Kidney epithelial cell (primary cell): ENCODE measurements around the gene ATXN1. TPM values are rescaled to one million over a fixed set of nuclear protein-coding genes. Genes with fewer than 3 reads are reported as not detected.
A peak's percentile ranks its signal among the peaks of the same experiment; 100 is the strongest.

Experiments used
- DNase-seq: peaks from one replicate; pipeline ENCODE4 v3.0.0-alpha.2; 2010; ENCODE audit warnings: low read depth
- H3K27me3 ChIP-seq: 2 replicates; pipeline ENCODE4 v1.6.0; 2011; ENCODE audit warnings: low read length; ENCODE audit not compliant: control insufficient read depth, insufficient read depth
- H3K36me3 ChIP-seq: 2 replicates; pipeline ENCODE4 v1.5.1; 2011; ENCODE audit warnings: low read length; ENCODE audit not compliant: control insufficient read depth, insufficient read depth
- H3K4me3 ChIP-seq: 2 replicates; pipeline ENCODE4 v1.5.1; 2011; ENCODE audit warnings: low read depth, mild to moderate bottlenecking, control low read depth, low read length
- total RNA-seq: library from RNA; depleted of rRNA; stranded (reverse); fragments of >200 nt; gene quantifications from 2 replicates; pipeline ENCODE4 v1.2.3, GENCODE V29; 2015
- TF ChIP-seq, protein P1 (sequence below): IDR thresholded peaks from 2 replicates; pipeline ENCODE4 v1.5.1; 2011; ENCODE audit warnings: mild to moderate bottlenecking, moderate library complexity, low read length, control low read depth, inconsistent platforms; ENCODE audit not compliant: insufficient read depth, poor library complexity, severe bottlenecking

ATXN1 gene
- total RNA-seq, 1 donor from 2014 or later: 12.5 TPM

- Histone ChIP-seq H3K36me3 (no peaks in the 10 kb centered on the region), H3K27me3 (no peaks in the 10 kb centered on the region), H3K4me3 (no peak overlapping the region)
- no peak for DNase-seq
- TF ChIP-seq, protein P1, sequence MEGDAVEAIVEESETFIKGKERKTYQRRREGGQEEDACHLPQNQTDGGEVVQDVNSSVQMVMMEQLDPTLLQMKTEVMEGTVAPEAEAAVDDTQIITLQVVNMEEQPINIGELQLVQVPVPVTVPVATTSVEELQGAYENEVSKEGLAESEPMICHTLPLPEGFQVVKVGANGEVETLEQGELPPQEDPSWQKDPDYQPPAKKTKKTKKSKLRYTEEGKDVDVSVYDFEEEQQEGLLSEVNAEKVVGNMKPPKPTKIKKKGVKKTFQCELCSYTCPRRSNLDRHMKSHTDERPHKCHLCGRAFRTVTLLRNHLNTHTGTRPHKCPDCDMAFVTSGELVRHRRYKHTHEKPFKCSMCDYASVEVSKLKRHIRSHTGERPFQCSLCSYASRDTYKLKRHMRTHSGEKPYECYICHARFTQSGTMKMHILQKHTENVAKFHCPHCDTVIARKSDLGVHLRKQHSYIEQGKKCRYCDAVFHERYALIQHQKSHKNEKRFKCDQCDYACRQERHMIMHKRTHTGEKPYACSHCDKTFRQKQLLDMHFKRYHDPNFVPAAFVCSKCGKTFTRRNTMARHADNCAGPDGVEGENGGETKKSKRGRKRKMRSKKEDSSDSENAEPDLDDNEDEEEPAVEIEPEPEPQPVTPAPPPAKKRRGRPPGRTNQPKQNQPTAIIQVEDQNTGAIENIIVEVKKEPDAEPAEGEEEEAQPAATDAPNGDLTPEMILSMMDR: no peak
Observed at GRCh38 chr6:16687045-16687444, 74.2 kb downstream of the ATXN1 start.

GRCh38 chr6:16684896-16685554, 76.2 kb downstream of the ATXN1 start:
- TF ChIP-seq, protein P1: no peak
- peak; percentile 88 for DNase-seq
- Histone ChIP-seq H3K36me3 (no peaks in the 10 kb centered on the region), H3K27me3 (no peaks in the 10 kb centered on the region), H3K4me3 (no peak overlapping the region)

GRCh38 chr6:16684195-16684689, 77.0 kb downstream of the ATXN1 start:
- no peak for DNase-seq
- Histone ChIP-seq H3K4me3 (no peak overlapping the region), H3K27me3 (no peaks in the 10 kb centered on the region), H3K36me3 (no peaks in the 10 kb centered on the region)
- TF ChIP-seq, protein P1: no peak

- DNase-seq: peak; percentile 81
- Histone ChIP-seq H3K4me3 (no peak overlapping the region), H3K36me3 (no peaks in the 10 kb centered on the region), H3K27me3 (no peaks in the 10 kb centered on the region)
- TF ChIP-seq, protein P1: no peak
Observed at GRCh38 chr6:16683641-16684194, 77.5 kb downstream of the ATXN1 start.

DNA sequence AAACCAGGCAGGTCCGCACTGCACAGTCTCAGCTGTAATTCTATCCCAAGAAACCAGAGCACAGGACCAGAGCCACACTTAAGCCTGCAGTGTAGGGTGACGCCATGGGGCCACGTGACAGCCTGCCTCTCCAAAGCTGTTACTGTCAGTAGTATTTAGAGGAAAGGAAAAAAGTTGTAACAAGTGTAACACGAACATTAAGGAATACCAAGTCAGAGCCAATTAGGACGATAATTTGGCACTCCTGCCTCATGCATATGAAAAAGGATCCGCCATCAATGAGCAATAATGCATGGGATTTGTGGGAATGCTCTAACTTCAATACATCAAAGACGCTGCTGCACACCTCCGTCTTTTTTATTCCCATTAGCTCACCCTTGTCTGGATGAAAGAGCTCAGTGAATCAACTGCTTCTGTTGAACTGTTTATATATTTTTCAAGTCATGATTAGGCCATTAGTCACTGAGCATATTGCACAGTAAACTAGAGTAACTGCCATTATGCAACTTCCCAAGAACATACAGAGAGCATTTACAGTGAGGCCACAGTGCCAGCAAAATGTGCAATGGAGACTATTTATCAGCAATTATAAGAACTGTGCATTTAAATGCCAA, 79.9 kb downstream of the ATXN1 start:
- no peaks in the 10 kb centered on the region for H3K27me3 ChIP-seq
- peak; percentile 87 for DNase-seq
- no peak overlapping the region for H3K4me3 ChIP-seq
- TF ChIP-seq, protein P1: no peak
- H3K36me3 ChIP-seq: no peaks in the 10 kb centered on the region
